DMS114 treated with DMSO at 0.1 percent for 48 hours (cell line): Measurements from ENCODE around the gene ENDOU.
A peak's percentile ranks its signal among the peaks of the same experiment; 100 is the strongest.

Experiments used
- DNase-seq: peaks from one replicate; lab custom pipeline; 2025; ENCODE audit not compliant: unreplicated experiment; lab: John Stamatoyannopoulos, UW

ENDOU gene

GRCh38 chr12:47725091-47725772 lies at the start of gene ENDOU:
ENDOU (minus strand) TSS chr12:47725490; CDS start chr12:47725413, 77 bp downstream.
- no peak for DNase-seq

GRCh38 chr12:47774663-47775062 lies 49.4 kb upstream of the ENDOU start:
- no peak for DNase-seq

GRCh38 chr12:47773858-47774580 lies 48.7 kb upstream of the ENDOU start:
- no peak for DNase-seq

GRCh38 chr12:47773062-47773857 lies 48.0 kb upstream of the ENDOU start, which contains the start of gene SLC48A1:
SLC48A1 (plus strand) TSS chr12:47773238; CDS start chr12:47773305, 67 bp downstream.
- DNase-seq, result peak; percentile 38

GRCh38 chr12:47772738-47773061 lies 47.4 kb upstream of the ENDOU start:
- DNase-seq, result no peak

- no peak for DNase-seq
Measured at GRCh38 chr12:47772094-47772660, 46.9 kb upstream of the ENDOU start.

- no peak for DNase-seq
Measured at GRCh38 chr12:47771304-47771703, 46.0 kb upstream of the ENDOU start.

GRCh38 chr12:47770086-47770726 lies 44.9 kb upstream of the ENDOU start:
- DNase-seq, result no peak

- no peak for DNase-seq
Measured at GRCh38 chr12:47769234-47770085, 44.2 kb upstream of the ENDOU start.

- DNase-seq, result no peak
Measured at GRCh38 chr12:47768323-47768811, 43.1 kb upstream of the ENDOU start.

GRCh38 chr12:47767216-47767724 lies 42.0 kb upstream of the ENDOU start:
- DNase-seq, result peak; percentile 41

- DNase-seq, result no peak
Measured at GRCh38 chr12:47766502-47767215, 41.4 kb upstream of the ENDOU start.

- no peak for DNase-seq
Measured at GRCh38 chr12:47763481-47764346, 38.4 kb upstream of the ENDOU start.

- no peak for DNase-seq
Measured at GRCh38 chr12:47762850-47763465, 37.7 kb upstream of the ENDOU start.

GRCh38 chr12:47758834-47759690 lies 33.8 kb upstream of the ENDOU start, which contains the start of gene RAPGEF3:
RAPGEF3 (minus strand) TSS chr12:47758880; CDS start chr12:47758556, 324 bp downstream.
- peak; percentile 58 for DNase-seq

- DNase-seq, result no peak
Measured at GRCh38 chr12:47758584-47758833, 33.2 kb upstream of the ENDOU start.
